Stimulated activated CD4-positive, alpha-beta T cell treated with anti-CD3 and anti-CD28 coated beads, Interleukin-2, amount 100 ng/mL, for 48 hours (primary cell): Measurements from ENCODE around the gene APCS.

Experiments used
- DNase-seq, 2 donors: peaks; one replicate each; pipeline ENCODE4 v3.0.0-alpha.2; 2020

Gene APCS

GRCh38 chr1:159587461-159587951 lies at the start of gene APCS:
TSS of gene APCS (plus strand) at chr1:159587826. CDS start at chr1:159587922, 96 bp downstream.
- DNase-seq: no peak

GRCh38 chr1:159548126-159548525 lies 39.5 kb upstream of the APCS start:
- DNase-seq: no peak

- no peak for DNase-seq
These were observed 33.4 kb upstream of the APCS start for GRCh38 chr1:159554261-159554660.

GRCh38 chr1:159554696-159555095 lies 32.9 kb upstream of the APCS start:
- no peak for DNase-seq

GRCh38 chr1:159556931-159557369 lies 30.7 kb upstream of the APCS start:
- no peak for DNase-seq

GRCh38 chr1:159560599-159560998 lies 27.0 kb upstream of the APCS start:
- no peak for DNase-seq

- no peak for DNase-seq
These were observed 26.1 kb upstream of the APCS start for GRCh38 chr1:159561497-159561896.

- DNase-seq: no peak
These were observed 24.9 kb upstream of the APCS start for GRCh38 chr1:159562680-159563079.

- DNase-seq: no peak
These were observed 10.2 kb upstream of the APCS start for GRCh38 chr1:159577446-159577845.

GRCh38 chr1:159580340-159580739 lies 7.3 kb upstream of the APCS start:
- no peak for DNase-seq

GRCh38 chr1:159581422-159581821 lies 6.2 kb upstream of the APCS start:
- no peak for DNase-seq

- DNase-seq: no peak
These were observed 3.1 kb upstream of the APCS start for GRCh38 chr1:159584536-159584935.

- DNase-seq: no peak
These were observed 4.4 kb downstream of the APCS start for GRCh38 chr1:159591981-159592380.

GRCh38 chr1:159594625-159595405 lies 7.2 kb downstream of the APCS start:
- DNase-seq: no peak

- no peak for DNase-seq
These were observed 10.6 kb downstream of the APCS start for GRCh38 chr1:159598196-159598595.

- DNase-seq: no peak
These were observed 13.3 kb downstream of the APCS start for GRCh38 chr1:159600894-159601293.

GRCh38 chr1:159602501-159602999 lies 14.9 kb downstream of the APCS start:
- DNase-seq: no peak

- DNase-seq: no peak
These were observed 24.7 kb downstream of the APCS start for GRCh38 chr1:159612211-159612885.

- no peak for DNase-seq
These were observed 45.3 kb downstream of the APCS start for GRCh38 chr1:159632922-159633321.
